Muscle of arm (tissue), 12 donors: ENCODE data around the gene SLC35F1. TPM values are rescaled to one million over a fixed set of nuclear protein-coding genes. Genes with fewer than 3 reads are reported as not detected.

Experiments used
- DNase-seq: peaks from one replicate; pipeline ENCODE4 v3.0.0-alpha.2; 2013
- polyA plus RNA-seq, 12 donors: library from polyadenylated mRNA; unstranded; fragments of 120-200 nt; gene quantifications; one replicate each; pipeline ENCODE4 v1.2.1, GENCODE V29; 2013; ENCODE audit not compliant: insufficient read length in 12 of 12

SLC35F1 gene
- polyA plus RNA-seq, 12 donors, result 1.3 to 6.0 (median 2.4) TPM; not detected in 1

- no peak for DNase-seq
Measured at GRCh38 chr6:118253741-118254140, 346.7 kb downstream of the SLC35F1 start.

GRCh38 chr6:118260833-118261232 is 353.8 kb downstream of the SLC35F1 start:
- no peak for DNase-seq

DNA sequence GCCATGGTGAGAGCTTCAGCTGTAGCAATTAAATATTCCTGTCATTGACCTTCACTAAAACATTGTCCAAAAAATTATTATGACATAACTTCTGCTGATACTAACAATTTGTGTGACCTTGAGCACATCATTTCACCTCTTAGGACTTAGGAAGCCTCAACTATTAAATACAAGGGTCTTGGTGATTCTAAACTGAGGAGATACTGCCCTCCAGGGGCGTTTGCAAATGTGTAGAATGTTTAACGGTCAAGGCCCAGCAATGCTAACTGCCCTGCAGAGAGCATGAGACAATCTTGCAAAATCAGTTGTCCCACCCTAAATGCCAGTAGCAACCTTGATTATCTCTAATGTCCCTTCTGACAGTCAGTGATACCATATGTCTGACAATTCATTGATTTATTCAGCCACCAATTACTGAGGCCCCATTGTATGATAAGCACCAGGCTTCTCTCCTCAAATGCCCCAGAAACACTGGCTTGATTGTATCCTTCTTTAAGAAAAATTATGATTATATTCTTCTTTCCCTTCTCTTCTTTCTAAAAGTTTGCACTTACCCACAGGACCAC is 356.9 kb downstream of the SLC35F1 start:
- no peak for DNase-seq

GRCh38 chr6:118269659-118270058 is 362.6 kb downstream of the SLC35F1 start:
- DNase-seq, result no peak

- no peak for DNase-seq
Measured at GRCh38 chr6:118277631-118278030, 370.6 kb downstream of the SLC35F1 start.

- no peak for DNase-seq
Measured at GRCh38 chr6:118280210-118280609, 373.1 kb downstream of the SLC35F1 start.

DNA sequence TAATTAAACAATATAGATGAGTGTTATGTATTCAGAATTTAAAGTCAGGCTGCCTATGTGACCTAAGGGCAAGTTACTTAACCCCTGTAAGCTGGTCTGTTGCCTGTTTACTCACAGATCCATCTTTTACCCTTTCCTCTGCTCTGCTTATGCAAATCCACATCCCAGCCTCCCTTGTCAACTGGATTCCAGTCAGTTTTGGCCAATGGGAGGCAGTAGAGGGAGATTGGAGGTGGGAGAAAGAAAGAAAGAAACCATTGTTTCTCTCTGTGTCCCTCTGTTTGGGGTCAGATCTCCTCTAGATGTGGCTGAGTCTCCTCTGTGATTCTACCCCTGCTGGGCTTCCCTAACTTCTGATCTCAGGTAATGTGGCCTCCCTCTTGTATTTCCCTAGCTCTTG is 374.2 kb downstream of the SLC35F1 start:
- DNase-seq, result no peak

GRCh38 chr6:118283766-118284165 is 376.7 kb downstream of the SLC35F1 start:
- DNase-seq, result peak; percentile 63

DNA sequence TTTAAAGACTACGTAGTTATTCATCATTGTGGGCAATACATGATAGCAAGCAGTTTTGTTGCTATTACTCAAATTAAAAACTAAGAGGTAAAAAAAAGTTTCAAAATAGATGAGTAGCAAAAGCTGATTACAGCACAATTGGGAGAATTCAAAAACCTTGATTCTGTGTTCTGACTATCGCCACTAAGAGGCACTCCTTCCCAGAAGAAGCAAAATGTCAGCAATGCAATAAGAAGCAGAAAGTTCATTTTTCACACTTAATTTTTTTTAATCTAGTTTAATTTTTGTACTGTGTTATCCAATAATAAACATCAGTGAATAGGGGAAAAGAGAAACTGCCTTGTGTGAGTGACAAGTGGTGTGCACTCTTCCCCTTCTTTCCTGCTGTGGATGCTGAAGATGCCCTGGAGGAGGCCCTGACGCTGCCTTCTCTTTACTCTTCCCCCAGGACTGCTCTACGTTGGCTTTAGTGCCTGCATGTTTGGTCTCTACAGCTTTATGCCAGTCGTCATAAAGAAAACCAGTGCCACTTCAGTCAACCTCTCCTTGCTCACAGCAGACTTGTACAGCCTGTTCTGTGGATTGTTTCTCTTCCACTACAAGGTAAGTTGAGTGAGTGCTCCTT is 377.8 kb downstream of the SLC35F1 start:
- DNase-seq, result no peak

DNA sequence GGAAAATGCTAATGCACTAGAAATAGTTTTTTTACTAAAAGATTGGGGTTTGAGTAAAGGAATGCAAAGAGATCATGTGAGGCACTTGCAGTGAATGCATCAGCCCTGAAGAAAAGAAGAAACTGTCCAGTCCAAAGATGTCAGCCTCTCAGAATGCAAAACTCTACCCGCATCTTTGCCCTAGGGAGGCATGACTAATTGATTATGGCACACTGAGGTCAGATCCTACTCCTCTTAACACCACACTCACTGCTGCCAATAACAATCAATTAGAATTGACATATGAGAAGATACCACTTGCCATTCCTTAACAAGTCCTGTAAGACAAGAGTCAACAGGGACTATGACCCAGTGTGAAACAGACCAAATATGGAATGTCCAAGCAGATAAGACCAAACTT is 378.7 kb downstream of the SLC35F1 start:
- DNase-seq, result no peak

DNA sequence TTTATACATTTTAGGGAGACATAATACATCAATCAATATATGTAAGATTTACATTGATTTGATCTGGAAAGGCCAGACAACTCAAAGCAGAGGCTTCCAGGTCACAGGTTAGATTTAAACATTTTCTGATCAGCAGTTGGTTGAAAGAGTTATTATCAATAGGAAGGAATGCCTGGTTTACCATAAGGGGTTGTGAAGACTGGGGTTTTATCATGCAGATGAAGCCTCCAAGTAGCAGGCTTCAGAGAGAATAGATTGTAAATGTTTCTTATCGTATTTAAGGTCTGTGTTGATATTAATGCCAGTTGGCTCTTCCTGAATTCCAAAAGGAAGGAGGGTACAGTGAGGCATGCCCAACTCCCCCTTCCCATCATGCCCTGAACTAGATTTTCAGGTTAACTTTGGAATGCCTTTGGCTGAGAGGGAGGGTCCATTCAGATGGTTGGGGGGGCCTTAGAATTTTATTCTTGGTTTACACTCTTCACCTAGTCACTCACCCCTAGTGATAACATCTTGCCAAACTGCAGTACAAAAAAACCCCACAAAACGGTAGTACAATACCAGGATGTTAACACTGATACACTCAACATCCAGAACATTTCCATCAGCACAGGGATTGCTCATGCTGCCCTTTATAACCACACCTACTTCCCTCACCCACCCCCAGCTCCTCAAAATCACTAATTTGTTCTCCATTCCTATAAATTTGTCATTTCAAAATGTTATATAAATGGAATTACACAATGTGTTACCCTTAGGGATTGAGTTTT is 381.5 kb downstream of the SLC35F1 start:
- no peak for DNase-seq

- no peak for DNase-seq
Measured at GRCh38 chr6:118292558-118292957, 385.5 kb downstream of the SLC35F1 start.

- no peak for DNase-seq
Measured at GRCh38 chr6:118294906-118295305, 387.8 kb downstream of the SLC35F1 start.

- no peak for DNase-seq
Measured at GRCh38 chr6:118295336-118295735, 388.3 kb downstream of the SLC35F1 start.

- DNase-seq, result no peak
Measured at GRCh38 chr6:118296129-118296901, 389.3 kb downstream of the SLC35F1 start.

GRCh38 chr6:118297821-118298220 is 390.8 kb downstream of the SLC35F1 start:
- DNase-seq, result no peak

- no peak for DNase-seq
Measured at GRCh38 chr6:118298476-118299427, 391.7 kb downstream of the SLC35F1 start.

DNA sequence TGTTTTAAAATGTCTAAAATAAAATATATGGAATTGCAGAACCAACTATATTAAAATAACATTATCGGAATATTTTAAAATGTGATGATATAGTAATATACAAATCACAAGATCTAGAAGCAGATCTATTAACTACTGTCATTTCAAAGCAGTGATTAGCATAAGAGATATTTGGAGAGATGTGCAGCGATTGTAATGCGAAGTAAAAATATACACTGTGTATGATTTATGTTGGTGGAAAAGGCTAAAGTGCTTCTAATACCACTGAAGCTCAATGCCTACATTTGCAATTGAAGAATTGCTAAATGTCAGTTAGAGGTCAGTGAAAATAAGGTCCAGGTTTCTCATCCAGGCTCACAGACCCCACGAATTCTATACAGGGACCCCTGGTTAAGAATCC is 392.4 kb downstream of the SLC35F1 start:
- DNase-seq, result no peak

DNA sequence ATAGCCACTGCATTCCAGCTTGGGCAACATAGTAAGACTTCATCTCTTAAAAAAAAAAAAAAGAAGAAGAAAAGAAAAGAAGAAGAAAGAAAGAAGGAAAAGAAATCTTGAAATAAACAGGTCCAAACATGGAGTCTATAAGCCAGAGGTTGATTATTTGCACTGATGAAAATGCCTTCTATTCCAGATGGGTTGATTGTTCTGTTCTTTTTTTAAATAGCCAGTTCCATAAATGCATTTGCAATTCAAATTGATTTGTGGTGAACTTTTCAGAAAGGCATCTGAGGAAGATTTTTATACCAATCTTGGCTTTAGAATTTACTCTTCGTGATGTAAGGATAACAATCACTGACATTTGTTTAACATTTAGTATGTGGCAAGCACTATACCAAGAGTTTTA is 397.3 kb downstream of the SLC35F1 start:
- no peak for DNase-seq

DNA sequence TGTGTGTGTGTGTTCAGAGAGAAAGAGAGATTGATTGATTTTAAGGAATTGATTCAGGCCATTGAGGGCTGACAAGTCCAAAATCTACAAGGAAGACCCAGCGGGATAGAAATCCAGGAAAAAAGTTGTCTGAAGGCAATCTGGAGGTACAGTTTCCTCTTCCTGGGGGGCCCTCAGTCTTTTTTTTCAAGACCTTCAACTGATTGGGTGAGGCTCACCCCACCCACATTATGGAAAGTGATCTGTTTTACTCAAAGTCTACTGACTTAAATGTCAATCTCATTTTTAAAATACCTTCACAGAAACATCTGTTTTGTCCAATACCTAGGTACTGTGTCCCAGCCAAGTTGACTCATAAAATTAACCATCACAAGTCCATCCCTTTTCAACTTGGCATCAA is 398.0 kb downstream of the SLC35F1 start:
- no peak for DNase-seq
